Prostate gland (tissue), 2 donors: Measurements from ENCODE around the gene GPR85.

Source experiments
- POLR2A ChIP-seq: fragments of 450-650 bp; IDR thresholded peaks from one replicate; pipeline ENCODE4 v1.6.1; 2016; ENCODE audit warnings: antibody characterized with exemption, mild to moderate bottlenecking
- TF ChIP-seq, protein P1 (sequence below), 4 experiments: fragments of 200-600 bp in 2 of 4; fragments of 450-650 bp in 2 of 4; sonication (generic) in 2 of 4; IDR thresholded peaks; 1 replicate in 3 of 4; 2 replicates in 1 of 4; pipeline ENCODE4 v1.5.1; 2016 to 2019; ENCODE audit warnings: antibody characterized with exemption in 4 of 4, mild to moderate bottlenecking in 2 of 4, moderate library complexity in 2 of 4

DNA sequence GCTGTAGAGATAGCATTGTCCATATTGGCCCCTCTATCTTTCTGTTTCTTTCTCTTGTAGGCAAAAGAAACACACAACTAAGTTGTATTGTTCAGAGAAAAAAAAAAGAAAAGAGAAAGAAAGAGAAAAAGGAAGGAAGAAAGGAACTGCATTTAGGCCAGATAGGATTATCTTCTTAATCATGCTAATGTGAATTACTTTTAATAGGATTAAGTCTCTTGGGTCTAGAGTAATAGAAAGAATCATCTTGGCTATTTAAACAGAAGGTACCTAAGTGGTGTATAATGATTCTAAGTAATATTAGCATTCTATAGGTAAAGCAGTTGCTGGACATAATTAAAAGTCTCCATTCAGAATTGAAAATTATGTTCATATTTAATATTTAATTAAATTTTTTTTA lies 42.2 kb downstream of the GPR85 start:
- TF ChIP-seq, protein P1, sequence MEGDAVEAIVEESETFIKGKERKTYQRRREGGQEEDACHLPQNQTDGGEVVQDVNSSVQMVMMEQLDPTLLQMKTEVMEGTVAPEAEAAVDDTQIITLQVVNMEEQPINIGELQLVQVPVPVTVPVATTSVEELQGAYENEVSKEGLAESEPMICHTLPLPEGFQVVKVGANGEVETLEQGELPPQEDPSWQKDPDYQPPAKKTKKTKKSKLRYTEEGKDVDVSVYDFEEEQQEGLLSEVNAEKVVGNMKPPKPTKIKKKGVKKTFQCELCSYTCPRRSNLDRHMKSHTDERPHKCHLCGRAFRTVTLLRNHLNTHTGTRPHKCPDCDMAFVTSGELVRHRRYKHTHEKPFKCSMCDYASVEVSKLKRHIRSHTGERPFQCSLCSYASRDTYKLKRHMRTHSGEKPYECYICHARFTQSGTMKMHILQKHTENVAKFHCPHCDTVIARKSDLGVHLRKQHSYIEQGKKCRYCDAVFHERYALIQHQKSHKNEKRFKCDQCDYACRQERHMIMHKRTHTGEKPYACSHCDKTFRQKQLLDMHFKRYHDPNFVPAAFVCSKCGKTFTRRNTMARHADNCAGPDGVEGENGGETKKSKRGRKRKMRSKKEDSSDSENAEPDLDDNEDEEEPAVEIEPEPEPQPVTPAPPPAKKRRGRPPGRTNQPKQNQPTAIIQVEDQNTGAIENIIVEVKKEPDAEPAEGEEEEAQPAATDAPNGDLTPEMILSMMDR (IDR thresholded peaks at IDR 0.05), result no peak
- TF ChIP-seq POLR2A, result no peak
